HepG2 (cell line): ENCODE measurements around the gene ABHD4. TPM values are rescaled to one million over a fixed set of nuclear protein-coding genes. Genes with fewer than 3 reads are reported as not detected.
"Not testable (repeated sequence)": the region's sequence is repeated elsewhere in the genome, so short reads cannot be mapped to it uniquely, and the experiment has no call there.

Experiments
- ATAC-seq: fragments of 200-7000 bp; cut with Tn5 transposase; 3 replicates; pipeline ENCODE4 v1.9.1; 2020; ENCODE audit warnings: mild to moderate bottlenecking, moderate library complexity
- BruUV-seq: library from RNA; stranded (reverse); fragments of 400-500 nt; replicated peaks from 2 replicates; lab custom pipeline; 2021; lab: Mats Ljungman, UMichigan
- CTCF ChIA-PET: fragments of 300-600 bp; formaldehyde crosslinking; extraction: SDS; loops from one replicate; lab custom pipeline; 2021; ENCODE audit warnings: low total read pairs, inconsistent platforms, low intra/inter-chr PET ratio; lab: Yijun Ruan, JAX
- POLR2A ChIA-PET: fragments of 350-600 bp; sonication (Branson Sonifier 250); formaldehyde crosslinking; loops from one replicate; lab custom pipeline; 2020; ENCODE audit warnings: antibody characterized with exemption, inconsistent platforms; lab: Yijun Ruan, JAX
- DNase-seq: peaks from one replicate; pipeline ENCODE4 v3.0.0-alpha.2; 2015; ENCODE audit warnings: low spot score
- FAIRE-seq: peaks from 3 replicates; lab custom pipeline; 2011; peaks lifted over from hg19 to GRCh38; lab: Jason Lieb, UNC
- H2AFZ ChIP-seq: one replicate; pipeline ENCODE4 v1.6.1; 2011; ENCODE audit warnings: low read length, inconsistent platforms
- H3K27ac ChIP-seq: fragments of 300-600 bp; 3 replicates; pipeline ENCODE4 v1.8.0; 2011; ENCODE audit warnings: mixed run types, mild to moderate bottlenecking, mixed read lengths, low read length, inconsistent platforms; ENCODE audit not compliant: insufficient read depth; ENCODE audit errors: extremely low read length
- H3K27me3 ChIP-seq, 2 experiments: fragments of 200-600 bp in 1 of 2; 2 replicates in 1 of 2; 3 replicates in 1 of 2; pipeline versions ENCODE4 v1.6.0 to v1.8.0; 2011; ENCODE audit warnings: low read length in 2 of 2, mild to moderate bottlenecking in 2 of 2, moderate library complexity in 2 of 2, inconsistent platforms in 1 of 2; ENCODE audit not compliant: insufficient read depth in 2 of 2, control insufficient read depth in 1 of 2
- H3K36me3 ChIP-seq, 2 experiments: fragments of 200-600 bp in 1 of 2; replicated peaks in 1 of 2; 2 replicates in 1 of 2; 3 replicates in 1 of 2; pipeline versions ENCODE4 v1.5.1 to v1.8.0; 2011; ENCODE audit warnings: low read length in 2 of 2, inconsistent platforms in 1 of 2; ENCODE audit not compliant: insufficient read depth in 2 of 2, control insufficient read depth in 1 of 2
- H3K4me1 ChIP-seq: 2 replicates; pipeline ENCODE4 v1.5.1; 2012; ENCODE audit warnings: low read length, inconsistent platforms; ENCODE audit not compliant: insufficient read depth
- H3K4me2 ChIP-seq: 2 replicates; pipeline ENCODE4 v1.6.0; 2011; ENCODE audit warnings: low read depth, low read length, inconsistent platforms
- H3K4me3 ChIP-seq, 3 experiments: fragments of 200-600 bp in 1 of 3; sonication (generic), shearing (Covaris generic) in 1 of 3; replicated peaks in 1 of 3; 2 replicates each; pipeline ENCODE4 v1.5.1; 2011 to 2016; ENCODE audit warnings: low read length in 3 of 3, inconsistent platforms in 2 of 3, low read depth in 2 of 3, mild to moderate bottlenecking in 2 of 3, control low read depth in 1 of 3, mixed read lengths in 1 of 3; ENCODE audit not compliant: insufficient read depth in 1 of 3
- H3K79me2 ChIP-seq: one replicate; pipeline ENCODE4 v1.6.1; 2011; ENCODE audit warnings: low read length, inconsistent platforms; ENCODE audit not compliant: insufficient read depth
- H3K9ac ChIP-seq: 2 replicates; pipeline ENCODE4 v1.6.0; 2011; ENCODE audit warnings: mild to moderate bottlenecking, low read depth, low read length, inconsistent platforms; ENCODE audit not compliant: insufficient read depth
- H3K9me3 ChIP-seq: 2 replicates; pipeline ENCODE4 v1.5.1; 2012; ENCODE audit warnings: mild to moderate bottlenecking, low read length
- H4K20me1 ChIP-seq: 2 replicates; pipeline ENCODE4 v1.6.0; 2011; ENCODE audit warnings: inconsistent platforms, mild to moderate bottlenecking, low read length, moderate library complexity; ENCODE audit not compliant: insufficient read depth
- ELF1 ChIP-seq: sonication (generic); formaldehyde crosslinking; IDR thresholded peaks from 2 replicates; pipeline ENCODE4 v1.4.0; 2020; ENCODE audit warnings: missing genetic modification reagents
- FOXC1 ChIP-seq: sonication (generic); formaldehyde crosslinking; IDR thresholded peaks from 2 replicates; pipeline ENCODE4 v1.8.0; 2022; ENCODE audit warnings: mild to moderate bottlenecking, missing genetic modification reagents, borderline replicate concordance
- FOXK1 ChIP-seq: sonication (generic); formaldehyde crosslinking; IDR thresholded peaks from 2 replicates; pipeline ENCODE4 v1.4.0; 2020; ENCODE audit warnings: low read depth, missing genetic modification reagents, borderline replicate concordance
- KLF9 ChIP-seq: IDR thresholded peaks from 2 replicates; pipeline ENCODE4 v1.6.1; 2016; ENCODE audit warnings: low read depth
- MEF2D ChIP-seq: sonication (generic); formaldehyde crosslinking; IDR thresholded peaks from 2 replicates; pipeline ENCODE4 v1.5.1; 2020; ENCODE audit warnings: mild to moderate bottlenecking, missing genetic modification reagents
- MTF2 ChIP-seq: sonication (generic); formaldehyde crosslinking; IDR thresholded peaks from 2 replicates; pipeline ENCODE4 v1.5.0; 2020; ENCODE audit warnings: missing genetic modification reagents, borderline replicate concordance
- NR2F1 ChIP-seq, 2 experiments: fragments of 450-650 bp in 1 of 2; formaldehyde crosslinking in 1 of 2; IDR thresholded peaks; 2 replicates each; pipeline versions ENCODE4 v1.5.0 to v1.6.1; 2016 to 2020; ENCODE audit warnings: mild to moderate bottlenecking in 1 of 2, missing compliant biosample characterization in 1 of 2, missing genetic modification reagents in 1 of 2, moderate library complexity in 1 of 2
- NR2F6 ChIP-seq, 2 experiments: IDR thresholded peaks; 2 replicates each; pipeline ENCODE4 v1.6.1; 2016; ENCODE audit warnings: antibody characterized with exemption in 1 of 2, mild to moderate bottlenecking in 1 of 2
- SMAD3 ChIP-seq: sonication (generic); formaldehyde crosslinking; IDR thresholded peaks from 2 replicates; pipeline ENCODE4 v1.4.0; 2020; ENCODE audit warnings: missing genetic modification reagents
- ZC3H13 ChIP-seq: sonication (generic); formaldehyde crosslinking; IDR thresholded peaks from 2 replicates; pipeline ENCODE4 v1.8.1; 2023; ENCODE audit warnings: mild to moderate bottlenecking, missing genetic modification reagents, moderate library complexity
- WGBS: methylation state at CpG from one replicate; pipeline ENCODE4 v1.1.6; 2017; ENCODE audit warnings: low lambda C conversion rate; 5-methylcytosine and 5-hydroxymethylcytosine counted together
- in situ Hi-C: cut with HindIII; loops from 2 replicates; pipeline ENCODE4 v1.10.0; 2017; ENCODE audit warnings: low pct_unique_long_range_greater_than_20kb; ENCODE audit not compliant: extremely low pct_ligation_motif_present
- intact Hi-C: fragments of 100-400 bp; cut with micrococcal nuclease; formaldehyde crosslinking; loops from one replicate; pipeline ENCODE4 v1.10.0; 2022; ENCODE audit not compliant: unreplicated experiment
- polyA plus RNA-seq, 8 experiments: library from polyadenylated mRNA; depleted of rRNA in 3 of 8; stranded (reverse) in 7 of 8; unstranded in 1 of 8; fragments of >200 nt; fragmentation: Illumina TruSeq in 4 of 8; extraction: Trizol in 4 of 8; gene quantifications; 2 replicates each; pipeline versions ENCODE4 v1.2.1 to v1.2.3, GENCODE V29; 2011 to 2016; ENCODE audit warnings: low read depth in 4 of 8, missing spikeins in 1 of 8, mixed read lengths in 1 of 8; ENCODE audit not compliant: insufficient read depth in 1 of 8
- total RNA-seq, 5 experiments: library from RNA; depleted of rRNA; stranded (reverse); fragments of >200 nt; fragmentation: Illumina TruSeq; extraction: Trizol; gene quantifications; 2 replicates each; pipeline ENCODE4 v1.2.3, GENCODE V29; 2016; ENCODE audit warnings: low read depth in 1 of 5
- TF ChIP-seq, protein P1 (sequence below): sonication (generic); formaldehyde crosslinking; IDR thresholded peaks from 2 replicates; pipeline ENCODE4 v1.8.1; 2023; ENCODE audit warnings: missing genetic modification reagents, mild to moderate bottlenecking, borderline replicate concordance
- TF ChIP-seq, protein P2 (sequence below): sonication (generic); formaldehyde crosslinking; IDR thresholded peaks from 2 replicates; pipeline ENCODE4 v1.5.0; 2020; ENCODE audit warnings: mild to moderate bottlenecking, missing genetic modification reagents, borderline replicate concordance
- TF ChIP-seq, protein P3 (sequence below): sonication (generic); formaldehyde crosslinking; IDR thresholded peaks from 2 replicates; pipeline ENCODE4 v1.4.0; 2020; ENCODE audit warnings: low read depth, mild to moderate bottlenecking, missing genetic modification reagents
- TF ChIP-seq, protein P4 (sequence below): sonication (generic); formaldehyde crosslinking; IDR thresholded peaks from 2 replicates; pipeline ENCODE4 v1.4.0; 2020; ENCODE audit warnings: missing genetic modification reagents, mild to moderate bottlenecking, borderline replicate concordance

The ABHD4 gene
- total and polyA plus RNA-seq, 2 of the 13 experiments (the other 11 are each of a cell fraction or from before 2014, with no cell fraction given), result 16.1 to 47.5 TPM

DNA sequence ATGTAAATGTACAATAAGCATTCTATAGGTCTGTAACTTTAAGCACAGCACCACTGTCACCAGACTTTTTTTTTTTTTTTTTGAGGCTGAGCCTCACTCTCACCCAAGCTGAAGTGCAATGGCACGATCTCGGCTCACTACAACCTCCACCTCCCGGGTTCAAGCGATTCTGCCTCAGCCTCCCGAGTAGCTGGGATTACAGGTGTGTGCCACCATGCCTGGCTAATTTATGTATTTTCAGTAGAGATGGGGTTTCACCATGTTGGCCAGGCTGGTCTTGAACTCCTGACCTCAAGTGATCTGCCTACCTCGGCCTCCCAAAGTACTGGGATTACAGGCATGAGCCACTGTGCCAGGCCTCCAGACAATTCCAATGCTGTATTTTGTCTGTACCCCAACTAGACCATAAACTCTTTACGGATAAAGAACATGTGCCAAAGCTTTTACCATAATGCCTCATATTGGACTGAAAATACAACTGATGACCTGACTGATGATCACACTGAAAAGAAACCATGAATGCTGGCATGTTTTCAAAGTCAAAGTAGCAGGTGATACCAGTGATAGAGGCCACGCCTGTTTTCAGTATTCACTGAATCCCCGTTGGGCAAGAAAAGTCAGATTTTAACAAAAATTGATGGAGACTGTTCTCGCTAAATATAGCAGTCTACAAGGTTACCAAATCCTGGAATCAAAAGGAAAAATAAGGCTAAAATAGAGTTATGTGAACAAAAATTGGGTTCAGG lies 10.2 kb upstream of the ABHD4 start:
- not testable (repeated sequence) for FAIRE-seq; H3K9me3 ChIP-seq; H4K20me1 ChIP-seq; ATAC-seq; H3K27me3 ChIP-seq; BruUV-seq; DNase-seq; H2AFZ ChIP-seq; TF ChIP-seq NR2F6 (IDR thresholded peaks at IDR 0.05)
- peak overlapping the region; percentile 90 for H3K9ac ChIP-seq
- in situ Hi-C loops (loop anchor here (25.0 kb wide), 1 partner anchor 1524 kb away; the partner anchor contains the start of genes DCAF11 and NRL), intact Hi-C loops (loop anchor here (10.0 kb wide), 1 partner anchor 1857 kb away; the partner anchor contains the start of gene SDR39U1)
- ChIA-PET CTCF (interaction anchor here (2.8 kb wide), 1 partner anchor 18 kb away, joined by 16 read pairs; no protein-coding TSS in a partner anchor), POLR2A (interaction anchor here (2.2 to 4.0 kb wide), 5 partner anchors 11 to 284 kb away, joined by 19 to 139 read pairs (median 34); partner anchors contain the start of genes ABHD4, LRP10 and OXA1L)
- peak overlapping the region; percentile 84 for H3K4me2 ChIP-seq
- H3K27ac ChIP-seq, result peak overlapping the region; percentile 72
- 78% methylated on average over 10 of the region's 10 CpGs for WGBS
- peaks cover 3 to 14% of the 10 kb centered on the region in 2 experiments for H3K36me3 ChIP-seq
- H3K79me2 ChIP-seq, result peaks cover 51% of the 10 kb centered on the region
- H3K4me1 ChIP-seq, result peaks cover 56% of the 10 kb centered on the region
- H3K4me3 ChIP-seq, result peak overlapping the region; percentile 85 to 92 (median 86)
- TF ChIP-seq NR2F1 (CRISPR knock-in tag; IDR thresholded peaks at IDR 0.05), result peak in 1 of 2 experiments; percentile 6; a peak in 1 of 4 replicates
- 0 out of 2 replicates have a peak, but pooled peaks have one; percentile 48 for TF ChIP-seq KLF9 (CRISPR knock-in tag)
- 0 out of 2 replicates have a peak, but pooled peaks have one; percentile 9 for TF ChIP-seq MEF2D (CRISPR knock-in tag)
- TF ChIP-seq, protein P1, sequence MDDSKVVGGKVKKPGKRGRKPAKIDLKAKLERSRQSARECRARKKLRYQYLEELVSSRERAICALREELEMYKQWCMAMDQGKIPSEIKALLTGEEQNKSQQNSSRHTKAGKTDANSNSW (CRISPR knock-in tag), result 0 out of 2 replicates have a peak, but pooled peaks have one; percentile 20
- TF ChIP-seq, protein P2, sequence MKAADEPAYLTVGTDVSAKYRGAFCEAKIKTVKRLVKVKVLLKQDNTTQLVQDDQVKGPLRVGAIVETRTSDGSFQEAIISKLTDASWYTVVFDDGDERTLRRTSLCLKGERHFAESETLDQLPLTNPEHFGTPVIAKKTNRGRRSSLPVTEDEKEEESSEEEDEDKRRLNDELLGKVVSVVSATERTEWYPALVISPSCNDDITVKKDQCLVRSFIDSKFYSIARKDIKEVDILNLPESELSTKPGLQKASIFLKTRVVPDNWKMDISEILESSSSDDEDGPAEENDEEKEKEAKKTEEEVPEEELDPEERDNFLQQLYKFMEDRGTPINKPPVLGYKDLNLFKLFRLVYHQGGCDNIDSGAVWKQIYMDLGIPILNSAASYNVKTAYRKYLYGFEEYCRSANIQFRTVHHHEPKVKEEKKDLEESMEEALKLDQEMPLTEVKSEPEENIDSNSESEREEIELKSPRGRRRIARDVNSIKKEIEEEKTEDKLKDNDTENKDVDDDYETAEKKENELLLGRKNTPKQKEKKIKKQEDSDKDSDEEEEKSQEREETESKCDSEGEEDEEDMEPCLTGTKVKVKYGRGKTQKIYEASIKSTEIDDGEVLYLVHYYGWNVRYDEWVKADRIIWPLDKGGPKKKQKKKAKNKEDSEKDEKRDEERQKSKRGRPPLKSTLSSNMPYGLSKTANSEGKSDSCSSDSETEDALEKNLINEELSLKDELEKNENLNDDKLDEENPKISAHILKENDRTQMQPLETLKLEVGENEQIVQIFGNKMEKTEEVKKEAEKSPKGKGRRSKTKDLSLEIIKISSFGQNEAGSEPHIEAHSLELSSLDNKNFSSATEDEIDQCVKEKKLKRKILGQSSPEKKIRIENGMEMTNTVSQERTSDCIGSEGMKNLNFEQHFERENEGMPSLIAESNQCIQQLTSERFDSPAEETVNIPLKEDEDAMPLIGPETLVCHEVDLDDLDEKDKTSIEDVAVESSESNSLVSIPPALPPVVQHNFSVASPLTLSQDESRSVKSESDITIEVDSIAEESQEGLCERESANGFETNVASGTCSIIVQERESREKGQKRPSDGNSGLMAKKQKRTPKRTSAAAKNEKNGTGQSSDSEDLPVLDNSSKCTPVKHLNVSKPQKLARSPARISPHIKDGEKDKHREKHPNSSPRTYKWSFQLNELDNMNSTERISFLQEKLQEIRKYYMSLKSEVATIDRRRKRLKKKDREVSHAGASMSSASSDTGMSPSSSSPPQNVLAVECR (CRISPR knock-in tag), result 0 out of 2 replicates have a peak, but pooled peaks have one; percentile 26
- TF ChIP-seq NR2F6 (CRISPR knock-in tag; IDR thresholded peaks at IDR 0.05), result 0 out of 2 replicates have a peak, but pooled peaks have one; percentile 6
- TF ChIP-seq, protein P3, sequence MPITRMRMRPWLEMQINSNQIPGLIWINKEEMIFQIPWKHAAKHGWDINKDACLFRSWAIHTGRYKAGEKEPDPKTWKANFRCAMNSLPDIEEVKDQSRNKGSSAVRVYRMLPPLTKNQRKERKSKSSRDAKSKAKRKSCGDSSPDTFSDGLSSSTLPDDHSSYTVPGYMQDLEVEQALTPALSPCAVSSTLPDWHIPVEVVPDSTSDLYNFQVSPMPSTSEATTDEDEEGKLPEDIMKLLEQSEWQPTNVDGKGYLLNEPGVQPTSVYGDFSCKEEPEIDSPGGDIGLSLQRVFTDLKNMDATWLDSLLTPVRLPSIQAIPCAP (CRISPR knock-in tag), result 0 out of 2 replicates have a peak, but pooled peaks have one; percentile 40
- 0 out of 2 replicates have a peak, but pooled peaks have one; percentile 40 for TF ChIP-seq MTF2 (CRISPR knock-in tag)
- 0 out of 2 replicates have a peak, but pooled peaks have one; percentile 23 for TF ChIP-seq SMAD3
- TF ChIP-seq, protein P4, sequence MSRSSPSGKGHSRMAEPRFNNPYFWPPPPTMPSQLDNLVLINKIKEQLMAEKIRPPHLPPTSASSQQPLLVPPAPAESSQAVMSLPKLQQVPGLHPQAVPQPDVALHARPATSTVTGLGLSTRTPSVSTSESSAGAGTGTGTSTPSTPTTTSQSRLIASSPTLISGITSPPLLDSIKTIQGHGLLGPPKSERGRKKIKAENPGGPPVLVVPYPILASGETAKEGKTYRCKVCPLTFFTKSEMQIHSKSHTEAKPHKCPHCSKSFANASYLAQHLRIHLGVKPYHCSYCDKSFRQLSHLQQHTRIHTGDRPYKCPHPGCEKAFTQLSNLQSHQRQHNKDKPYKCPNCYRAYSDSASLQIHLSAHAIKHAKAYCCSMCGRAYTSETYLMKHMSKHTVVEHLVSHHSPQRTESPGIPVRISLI (CRISPR knock-in tag), result 0 out of 2 replicates have a peak, but pooled peaks have one; percentile 23
- TF ChIP-seq FOXC1 (CRISPR knock-in tag), result 0 out of 2 replicates have a peak, but pooled peaks have one; percentile 35
- 0 out of 2 replicates have a peak, but pooled peaks have one; percentile 21 for TF ChIP-seq ZC3H13
- 0 out of 2 replicates have a peak, but pooled peaks have one; percentile 28 for TF ChIP-seq FOXK1 (CRISPR knock-in tag)
- 0 out of 2 replicates have a peak, but pooled peaks have one; percentile 18 for TF ChIP-seq ELF1
